Nephron progenitor cell (in vitro differentiated cells): ENCODE results near the gene WFDC8.
A peak's percentile ranks its signal among the peaks of the same experiment; 100 is the strongest.

Experiments
- DNase-seq: peaks from one replicate; pipeline ENCODE4 v3.0.0; 2021
- H3K27ac Mint-ChIP-seq: 2 replicates; pipeline ENCODE4 v1.8.0; 2021; ENCODE audit warnings: mild to moderate bottlenecking, moderate library complexity, mixed read lengths
- H3K27me3 Mint-ChIP-seq: 2 replicates; pipeline ENCODE4 v1.8.0; 2021; ENCODE audit warnings: mild to moderate bottlenecking, low read depth, mixed read lengths; ENCODE audit not compliant: poor library complexity
- H3K36me3 Mint-ChIP-seq: 2 replicates; pipeline ENCODE4 v1.8.0; 2021; ENCODE audit warnings: low read depth, mixed read lengths
- H3K4me1 Mint-ChIP-seq: 2 replicates; pipeline ENCODE4 v1.8.0; 2021; ENCODE audit warnings: mixed read lengths
- H3K4me3 Mint-ChIP-seq: 2 replicates; pipeline ENCODE4 v1.8.0; 2021; ENCODE audit warnings: mild to moderate bottlenecking, moderate library complexity, mixed read lengths
- H3K9me3 Mint-ChIP-seq: 2 replicates; pipeline ENCODE4 v1.8.0; 2021; ENCODE audit warnings: mild to moderate bottlenecking, moderate library complexity, mixed read lengths
- TF ChIP-seq, protein P1 (sequence below): fragments of 200-600 bp; sonication (generic); IDR thresholded peaks from 2 replicates; pipeline ENCODE4 v1.5.0; 2021; ENCODE audit warnings: antibody characterized with exemption

Gene WFDC8

DNA sequence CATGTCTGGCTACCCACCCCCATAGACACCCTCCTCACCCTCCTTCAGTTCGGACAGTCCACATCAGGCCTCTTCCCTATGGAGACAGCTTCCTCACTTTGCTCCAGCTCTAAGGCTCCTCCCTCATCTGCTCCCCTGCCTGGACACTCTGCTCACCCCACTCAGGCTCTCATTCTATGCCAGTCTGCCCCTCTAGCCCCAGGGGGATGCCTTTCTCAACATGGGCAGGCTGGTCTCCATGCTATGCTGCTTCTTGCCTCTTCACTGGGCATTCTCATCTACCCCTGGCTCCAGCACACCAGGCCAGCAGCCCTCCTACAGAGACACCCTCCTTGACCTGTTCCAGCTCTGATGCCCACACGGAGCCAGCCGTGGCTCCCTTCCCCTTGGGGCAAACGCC is at the start of gene WFDC8:
Gene WFDC8 (minus strand): TSS at position 101 of the 400 bp plus-strand sequence. CDS start 37 bp downstream, at position 64.
- DNase-seq = no peak
- H3K9me3 Mint-ChIP-seq = no peaks in the 10 kb centered on the region
- peaks cover 5% of the 10 kb centered on the region for H3K27me3 Mint-ChIP-seq
- TF ChIP-seq, protein P1, sequence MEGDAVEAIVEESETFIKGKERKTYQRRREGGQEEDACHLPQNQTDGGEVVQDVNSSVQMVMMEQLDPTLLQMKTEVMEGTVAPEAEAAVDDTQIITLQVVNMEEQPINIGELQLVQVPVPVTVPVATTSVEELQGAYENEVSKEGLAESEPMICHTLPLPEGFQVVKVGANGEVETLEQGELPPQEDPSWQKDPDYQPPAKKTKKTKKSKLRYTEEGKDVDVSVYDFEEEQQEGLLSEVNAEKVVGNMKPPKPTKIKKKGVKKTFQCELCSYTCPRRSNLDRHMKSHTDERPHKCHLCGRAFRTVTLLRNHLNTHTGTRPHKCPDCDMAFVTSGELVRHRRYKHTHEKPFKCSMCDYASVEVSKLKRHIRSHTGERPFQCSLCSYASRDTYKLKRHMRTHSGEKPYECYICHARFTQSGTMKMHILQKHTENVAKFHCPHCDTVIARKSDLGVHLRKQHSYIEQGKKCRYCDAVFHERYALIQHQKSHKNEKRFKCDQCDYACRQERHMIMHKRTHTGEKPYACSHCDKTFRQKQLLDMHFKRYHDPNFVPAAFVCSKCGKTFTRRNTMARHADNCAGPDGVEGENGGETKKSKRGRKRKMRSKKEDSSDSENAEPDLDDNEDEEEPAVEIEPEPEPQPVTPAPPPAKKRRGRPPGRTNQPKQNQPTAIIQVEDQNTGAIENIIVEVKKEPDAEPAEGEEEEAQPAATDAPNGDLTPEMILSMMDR = no peak
- H3K27ac Mint-ChIP-seq = no peak within 1 kb of the TSS
- H3K4me1 Mint-ChIP-seq = peaks cover 4% of the 10 kb centered on the region
- H3K4me3 Mint-ChIP-seq = no peak within 1 kb of the TSS
- no peaks in the 10 kb centered on the region for H3K36me3 Mint-ChIP-seq

DNA sequence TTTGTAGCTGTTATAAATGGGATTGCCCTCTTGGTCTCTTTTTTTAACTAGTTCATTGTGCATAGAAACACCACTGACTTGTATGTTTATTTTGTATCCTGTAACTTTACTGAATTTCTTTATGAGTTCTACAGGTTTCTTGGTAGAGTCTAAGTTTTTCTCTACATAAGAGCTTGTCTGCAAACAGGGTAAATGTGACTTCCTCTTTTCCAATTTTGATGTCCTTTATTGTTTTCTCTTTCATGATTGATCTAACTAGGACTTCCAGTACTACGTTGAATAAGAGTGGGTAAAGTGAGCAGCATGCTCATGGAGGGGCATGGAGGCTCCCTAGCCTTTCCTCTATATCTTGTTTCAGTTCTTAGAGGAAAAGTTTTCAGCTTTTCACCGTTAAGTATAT is 47.5 kb upstream of the WFDC8 start:
- Mint-ChIP-seq H3K4me1 (peaks cover 5% of the 10 kb centered on the region), H3K4me3 (no peak overlapping the region), H3K36me3 (no peaks in the 10 kb centered on the region), H3K9me3 (peaks cover 24% of the 10 kb centered on the region), H3K27me3 (peaks cover 23% of the 10 kb centered on the region), H3K27ac (no peak overlapping the region)
- TF ChIP-seq, protein P1 = no peak
- no peak for DNase-seq

- Mint-ChIP-seq H3K4me1 (no peaks in the 10 kb centered on the region), H3K36me3 (no peaks in the 10 kb centered on the region), H3K27me3 (peaks cover 12% of the 10 kb centered on the region), H3K9me3 (peaks cover 22% of the 10 kb centered on the region), H3K4me3 (no peak overlapping the region), H3K27ac (no peak overlapping the region)
- TF ChIP-seq, protein P1 = no peak
- DNase-seq = no peak
Measured at GRCh38 chr20:45621593-45621992, 42.5 kb upstream of the WFDC8 start.

DNA sequence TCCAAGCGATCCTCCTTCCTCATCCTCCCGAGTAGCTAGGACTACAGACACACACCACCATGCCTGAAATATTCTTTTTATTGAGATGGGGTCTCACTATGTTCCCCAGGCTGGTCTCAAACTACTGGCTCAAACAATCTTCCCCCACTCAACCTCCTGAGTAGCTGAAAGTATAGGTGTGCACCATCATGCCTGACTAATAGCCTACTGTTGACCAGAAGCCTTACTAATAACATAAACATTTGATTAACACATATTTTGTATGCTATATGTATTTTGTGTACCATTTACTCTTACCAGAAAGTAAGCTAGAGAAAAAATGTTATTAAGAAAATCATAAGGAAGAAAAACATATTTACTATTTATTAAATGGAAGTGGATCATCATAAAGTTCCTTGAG is 38.5 kb upstream of the WFDC8 start:
- DNase-seq = no peak
- H3K27ac Mint-ChIP-seq = peak overlapping the region; percentile 50
- no peaks in the 10 kb centered on the region for H3K9me3 Mint-ChIP-seq
- H3K4me3 Mint-ChIP-seq = no peak overlapping the region
- peaks cover 10% of the 10 kb centered on the region for H3K27me3 Mint-ChIP-seq
- no peaks in the 10 kb centered on the region for H3K4me1 Mint-ChIP-seq
- TF ChIP-seq, protein P1 = no peak
- H3K36me3 Mint-ChIP-seq = no peaks in the 10 kb centered on the region

DNA sequence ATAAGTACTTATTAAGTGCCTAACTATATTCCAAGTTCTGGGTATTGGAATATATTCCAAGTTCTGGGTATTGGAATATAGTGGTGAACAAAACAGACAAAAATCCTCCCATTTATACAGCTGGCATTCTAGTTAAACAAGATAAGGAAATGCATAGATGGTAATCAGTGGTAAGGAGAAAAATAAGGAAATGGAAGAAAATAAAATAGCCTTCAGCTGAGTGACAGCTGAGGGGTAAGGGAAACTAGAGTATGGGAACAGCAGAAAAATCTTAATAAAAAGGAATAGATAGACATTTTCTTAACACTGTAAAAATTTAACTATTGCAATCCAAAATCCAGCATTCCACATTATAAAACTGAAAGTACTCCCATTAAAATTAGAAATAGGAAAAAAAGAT is 33.2 kb upstream of the WFDC8 start:
- TF ChIP-seq, protein P1 = no peak
- Mint-ChIP-seq H3K36me3 (no peaks in the 10 kb centered on the region), H3K27me3 (peaks cover 2% of the 10 kb centered on the region), H3K27ac (no peak overlapping the region), H3K4me3 (no peak overlapping the region), H3K4me1 (peaks cover 16% of the 10 kb centered on the region), H3K9me3 (peaks cover 14% of the 10 kb centered on the region)
- no peak for DNase-seq

DNA sequence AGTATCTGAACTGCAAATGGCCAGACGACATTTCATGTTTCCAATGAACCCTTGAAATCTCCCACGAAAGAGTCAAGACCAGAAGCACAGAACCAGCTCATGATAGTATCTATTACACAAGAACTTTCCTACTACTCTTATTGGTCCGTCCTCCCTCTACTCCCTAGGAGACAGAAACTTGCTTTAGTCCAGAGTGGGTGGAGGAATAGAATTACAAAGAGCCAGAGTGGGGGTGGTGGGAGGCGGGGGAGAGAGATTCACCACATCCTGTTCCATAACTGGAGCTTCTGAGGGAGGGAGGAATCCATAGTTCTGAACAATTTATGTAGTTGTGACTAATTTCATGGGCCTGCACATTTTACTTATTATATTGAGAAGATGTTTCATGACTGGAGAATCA is 32.0 kb upstream of the WFDC8 start:
- Mint-ChIP-seq H3K27me3 (peaks cover 3% of the 10 kb centered on the region), H3K4me1 (peaks cover 16% of the 10 kb centered on the region), H3K36me3 (no peaks in the 10 kb centered on the region), H3K27ac (peak overlapping the region; percentile 24), H3K9me3 (peaks cover 27% of the 10 kb centered on the region), H3K4me3 (no peak overlapping the region)
- DNase-seq = peak; percentile 5
- TF ChIP-seq, protein P1 = no peak
